ENCODE results near the gene ADCY6.

GRCh38 chr12:48768736-48769135 lies 20.2 kb downstream of the ADCY6 start:
- TF ChIP-seq POLR2AphosphoS5 (IDR thresholded peaks at IDR 0.05; ENCODE audit: borderline replicate concordance, low read depth, low read length): no peak
- TF ChIP-seq EZH2 (IDR thresholded peaks at IDR 0.05): no peak
